DOHH2 (cell line): Measurements from ENCODE around the gene CYS1.

Experiments used
- CTCF ChIP-seq: fragments of 200-600 bp; sonication (generic); IDR thresholded peaks from one replicate; pipeline ENCODE4 v1.5.1; 2014; ENCODE audit warnings: antibody characterized with exemption, mild to moderate bottlenecking, low read depth, low read length; ENCODE audit not compliant: poor library complexity, severe bottlenecking
- EZH2phosphoT487 ChIP-seq: fragments of 200-600 bp; sonication (generic); IDR thresholded peaks from 2 replicates; pipeline ENCODE4 v1.6.1; 2017; ENCODE audit warnings: borderline replicate concordance, mild to moderate bottlenecking, antibody characterized with exemption, low read length, moderate library complexity, mixed read lengths

- TF ChIP-seq CTCF, result no peak
- TF ChIP-seq EZH2phosphoT487, result no peak
Observed at GRCh38 chr2:10022445-10022844, 57.8 kb downstream of the CYS1 start.
